HCT116 (cell line): ENCODE results near the gene OR2T6. TPM values are rescaled to one million over a fixed set of nuclear protein-coding genes. Genes with fewer than 3 reads are reported as not detected.

Experiments used
- ATAC-seq: fragments of 200-7000 bp; cut with Tn5 transposase; 2 replicates; pipeline ENCODE4 v1.9.1; 2020; ENCODE audit warnings: mild to moderate bottlenecking, moderate library complexity
- BruUV-seq: library from RNA; stranded (reverse); fragments of 400-500 nt; replicated peaks from 2 replicates; lab custom pipeline; 2021; lab: Mats Ljungman, UMichigan
- CTCF ChIA-PET: fragments of 300-600 bp; sonication (Branson Sonifier 250); formaldehyde crosslinking; loops from one replicate; lab custom pipeline; 2021; ENCODE audit warnings: antibody characterized with exemption; lab: Charles Lee
- POLR2A ChIA-PET: fragments of 300-600, 350-600 bp; sonication (Branson Sonifier 250); formaldehyde crosslinking; loops from one replicate; lab custom pipeline; 2021; ENCODE audit warnings: antibody characterized with exemption; lab: Charles Lee
- RAD21 ChIA-PET, 2 experiments: fragments of 300-600 bp; sonication (Branson Sonifier 250); formaldehyde crosslinking; loops; one replicate each; lab custom pipeline; 2023; ENCODE audit warnings: low total read pairs in 2 of 2; ENCODE audit not compliant: uncharacterized antibody in 2 of 2, unreplicated experiment in 2 of 2, low non-redundant PET in 1 of 2; lab: Charles Lee
- DNase-seq: peaks from one replicate; pipeline ENCODE4 v3.0.0-alpha.2; 2010; ENCODE audit warnings: low read depth, low spot score
- H2AFZ ChIP-seq: fragments of 200-600 bp; shearing (Covaris generic), sonication (generic); 2 replicates; pipeline ENCODE4 v1.6.1; 2017; ENCODE audit warnings: low read depth, mixed run types, mixed read lengths, antibody characterized with exemption, low read length; ENCODE audit not compliant: poor library complexity, severe bottlenecking
- H3K27ac ChIP-seq: 2 replicates; pipeline ENCODE4 v1.5.1; 2012; ENCODE audit warnings: low read depth, low read length
- H3K27me3 ChIP-seq: fragments of 200-600 bp; sonication (generic); 2 replicates; pipeline ENCODE4 v1.6.1; 2016; ENCODE audit warnings: mixed run types, low read length, mixed read lengths; ENCODE audit not compliant: insufficient read depth
- H3K36me3 ChIP-seq, 2 experiments: fragments of 200-500 bp in 1 of 2; fragments of 200-600 bp in 1 of 2; sonication (Bioruptor generic) in 1 of 2; sonication (generic) in 1 of 2; 2 replicates each; pipeline versions ENCODE4 v1.5.1 to v1.6.1; 2014 to 2016; ENCODE audit warnings: low read length in 2 of 2, inconsistent platforms in 1 of 2, mixed read lengths in 1 of 2, mixed run types in 1 of 2; ENCODE audit not compliant: insufficient read depth in 2 of 2, control insufficient read depth in 1 of 2
- H3K4me1 ChIP-seq, 2 experiments: fragments of 200-600 bp in 1 of 2; sonication (generic) in 1 of 2; 2 replicates each; pipeline versions ENCODE4 v1.5.1 to v1.6.1; 2012 to 2017; ENCODE audit warnings: low read length in 2 of 2, inconsistent platforms in 1 of 2, mild to moderate bottlenecking in 1 of 2, mixed read lengths in 1 of 2, mixed run types in 1 of 2, moderate library complexity in 1 of 2; ENCODE audit not compliant: insufficient read depth in 2 of 2, control insufficient read depth in 1 of 2
- H3K4me2 ChIP-seq: fragments of 200-600 bp; sonication (generic); 2 replicates; pipeline ENCODE4 v1.6.1; 2017; ENCODE audit warnings: mixed run types, low read length, mixed read lengths
- H3K4me3 ChIP-seq, 2 experiments: fragments of 200-600 bp in 1 of 2; sonication (generic) in 1 of 2; replicated peaks in 1 of 2; 2 replicates each; pipeline ENCODE4 v1.5.1; 2011 to 2016; ENCODE audit warnings: low read length in 2 of 2, control low read depth in 1 of 2, low read depth in 1 of 2, mild to moderate bottlenecking in 1 of 2, mixed read lengths in 1 of 2, mixed run types in 1 of 2
- H3K79me2 ChIP-seq: fragments of 200-600 bp; sonication (generic); 2 replicates; pipeline ENCODE4 v1.6.1; 2017; ENCODE audit warnings: mild to moderate bottlenecking, mixed run types, low read length, moderate library complexity, mixed read lengths; ENCODE audit not compliant: insufficient read depth
- H3K9ac ChIP-seq: fragments of 200-600 bp; sonication (generic); 2 replicates; pipeline ENCODE4 v1.6.1; 2016; ENCODE audit warnings: low read length, mixed read lengths
- H3K9me2 ChIP-seq: fragments of 200-600 bp; sonication (generic), shearing (Covaris generic); 2 replicates; pipeline ENCODE4 v1.6.1; 2017; ENCODE audit warnings: mixed run types, mild to moderate bottlenecking, moderate library complexity; ENCODE audit not compliant: insufficient read depth
- H3K9me3 ChIP-seq, 2 experiments: fragments of 200-500 bp in 1 of 2; fragments of 200-600 bp in 1 of 2; sonication (Bioruptor generic) in 1 of 2; sonication (generic) in 1 of 2; 2 replicates each; pipeline ENCODE4 v1.6.1; 2014 to 2017; ENCODE audit warnings: low read length in 2 of 2, mixed read lengths in 2 of 2, inconsistent platforms in 1 of 2, low read depth in 1 of 2, mild to moderate bottlenecking in 1 of 2, mixed run types in 1 of 2, moderate library complexity in 1 of 2; ENCODE audit not compliant: control insufficient read depth in 1 of 2, insufficient read depth in 1 of 2
- H4K20me1 ChIP-seq: fragments of 200-600 bp; sonication (generic), shearing (Covaris generic); 2 replicates; pipeline ENCODE4 v1.6.1; 2017; ENCODE audit warnings: mixed run types, mild to moderate bottlenecking, moderate library complexity; ENCODE audit not compliant: insufficient read depth
- CEBPB ChIP-seq: IDR thresholded peaks from 2 replicates; pipeline ENCODE4 v1.6.1; 2012; ENCODE audit warnings: low read depth
- ELF1 ChIP-seq: IDR thresholded peaks from 2 replicates; pipeline ENCODE4 v1.6.1; 2012; ENCODE audit warnings: low read depth, borderline replicate concordance
- EZH2phosphoT487 ChIP-seq: fragments of 200-600 bp; IDR thresholded peaks from 2 replicates; pipeline ENCODE4 v1.6.1; 2018; ENCODE audit warnings: antibody characterized with exemption, borderline replicate concordance
- FOSL1 ChIP-seq: IDR thresholded peaks from 2 replicates; pipeline ENCODE4 v1.6.1; 2012; ENCODE audit warnings: low read depth
- JUND ChIP-seq: IDR thresholded peaks from 2 replicates; pipeline ENCODE4 v1.6.1; 2012
- POLR2AphosphoS5 ChIP-seq: IDR thresholded peaks from 2 replicates; pipeline ENCODE4 v1.6.1; 2011; ENCODE audit warnings: mild to moderate bottlenecking, low read depth, low read length, moderate library complexity
- ZNF274 ChIP-seq: fragments of 200-500 bp; sonication (Bioruptor generic); IDR thresholded peaks from 2 replicates; pipeline ENCODE4 v1.6.1; 2014; ENCODE audit warnings: mild to moderate bottlenecking, low read depth, low read length, inconsistent platforms
- intact Hi-C: fragments of 100-400 bp; cut with micrococcal nuclease; formaldehyde crosslinking; loops from 2 replicates; pipeline ENCODE4 v1.10.0; 2022
- total RNA-seq: library from RNA; stranded (reverse); gene quantifications from one replicate; pipeline ENCODE4 v1.2.1, GENCODE V29; 2021; ENCODE audit not compliant: unreplicated experiment
- TF ChIP-seq, protein P1 (sequence below): IDR thresholded peaks from 2 replicates; pipeline ENCODE4 v1.6.1; 2011; ENCODE audit warnings: mild to moderate bottlenecking, low read length, moderate library complexity; ENCODE audit not compliant: insufficient replicate concordance; ENCODE audit errors: extremely low read depth
- TF ChIP-seq, protein P2 (sequence below): IDR thresholded peaks from 2 replicates; pipeline ENCODE4 v1.6.1; 2012

Gene OR2T6
- total RNA-seq, 1 experiment from 2014 or later: not detected

- Histone ChIP-seq H3K4me3 (no peak overlapping the region), H3K9ac (no peak overlapping the region), H3K36me3 (no peaks in the 10 kb centered on the region), H3K27me3 (no peaks in the 10 kb centered on the region), H3K4me2 (no peak overlapping the region), H3K27ac (no peak overlapping the region), H2AFZ (no peak overlapping the region), H3K9me2 (no peaks in the 10 kb centered on the region), H3K4me1 (no peaks in the 10 kb centered on the region), H4K20me1 (no peaks in the 10 kb centered on the region), H3K79me2 (no peaks in the 10 kb centered on the region), H3K9me3 (peaks cover 4 to 5% of the 10 kb centered on the region in 2 experiments; a peak in 2 of 4 replicates)
- RAD21 ChIA-PET: no interaction called here
- DNase-seq: no peak
- TF ChIP-seq JUND (no peak), ZNF274 (no peak), ELF1 (no peak), FOSL1 (no peak), POLR2AphosphoS5 (no peak)
- TF ChIP-seq, protein P1, sequence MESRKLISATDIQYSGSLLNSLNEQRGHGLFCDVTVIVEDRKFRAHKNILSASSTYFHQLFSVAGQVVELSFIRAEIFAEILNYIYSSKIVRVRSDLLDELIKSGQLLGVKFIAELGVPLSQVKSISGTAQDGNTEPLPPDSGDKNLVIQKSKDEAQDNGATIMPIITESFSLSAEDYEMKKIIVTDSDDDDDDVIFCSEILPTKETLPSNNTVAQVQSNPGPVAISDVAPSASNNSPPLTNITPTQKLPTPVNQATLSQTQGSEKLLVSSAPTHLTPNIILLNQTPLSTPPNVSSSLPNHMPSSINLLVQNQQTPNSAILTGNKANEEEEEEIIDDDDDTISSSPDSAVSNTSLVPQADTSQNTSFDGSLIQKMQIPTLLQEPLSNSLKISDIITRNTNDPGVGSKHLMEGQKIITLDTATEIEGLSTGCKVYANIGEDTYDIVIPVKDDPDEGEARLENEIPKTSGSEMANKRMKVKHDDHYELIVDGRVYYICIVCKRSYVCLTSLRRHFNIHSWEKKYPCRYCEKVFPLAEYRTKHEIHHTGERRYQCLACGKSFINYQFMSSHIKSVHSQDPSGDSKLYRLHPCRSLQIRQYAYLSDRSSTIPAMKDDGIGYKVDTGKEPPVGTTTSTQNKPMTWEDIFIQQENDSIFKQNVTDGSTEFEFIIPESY: no peak
- TF ChIP-seq, protein P2, sequence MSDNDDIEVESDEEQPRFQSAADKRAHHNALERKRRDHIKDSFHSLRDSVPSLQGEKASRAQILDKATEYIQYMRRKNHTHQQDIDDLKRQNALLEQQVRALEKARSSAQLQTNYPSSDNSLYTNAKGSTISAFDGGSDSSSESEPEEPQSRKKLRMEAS: no peak
- intact Hi-C loops: no loop called here
- CTCF ChIA-PET: no interaction called here
- POLR2A ChIA-PET: no interaction called here
- BruUV-seq: no TSS peak
- ATAC-seq: no peak
These were observed 16.1 kb upstream of the OR2T6 start for GRCh38 chr1:248359415-248359814.

- no peak for TF ChIP-seq CEBPB
- no peak for TF ChIP-seq EZH2phosphoT487
- BruUV-seq: no TSS peak
- ATAC-seq: no peak
- Histone ChIP-seq H3K9me2 (no peaks in the 10 kb centered on the region), H3K4me3 (no peak within 1 kb of the TSS), H3K9me3 (peaks cover 5 to 10% of the 10 kb centered on the region in 2 experiments; a peak in 2 of 4 replicates), H3K27ac (no peak within 1 kb of the TSS), H2AFZ (no peak within 1 kb of the TSS), H4K20me1 (no peaks in the 10 kb centered on the region), H3K36me3 (no peaks in the 10 kb centered on the region), H3K79me2 (no peaks in the 10 kb centered on the region), H3K27me3 (no peaks in the 10 kb centered on the region), H3K4me1 (no peaks in the 10 kb centered on the region), H3K4me2 (no peak within 1 kb of the TSS), H3K9ac (no peak within 1 kb of the TSS)
- ChIA-PET POLR2A (no interaction called here), RAD21 (no interaction called here), CTCF (no interaction called here)
- DNase-seq: no peak
- intact Hi-C loops: no loop called here
These were observed 14.3 kb upstream of the OR2T6 start, which contains the start of gene OR2T4 for GRCh38 chr1:248361121-248361715. Gene OR2T4 (plus strand): TSS chr1:248361665. CDS start chr1:248361665, 0 bp downstream.
